GM12878 (cell line): ENCODE data around the gene CDKL5. TPM values are rescaled to one million over a fixed set of nuclear protein-coding genes. Genes with fewer than 3 reads are reported as not detected.

ENCODE experiments used
- ASH2L ChIP-seq: fragments of 300-600, 200-600 bp; sonication (generic); IDR thresholded peaks from 2 replicates; pipeline ENCODE4 v1.6.1; 2017; ENCODE audit warnings: low read depth, mild to moderate bottlenecking, borderline replicate concordance
- ETV6 ChIP-seq, 2 experiments: fragments of 450-650 bp in 1 of 2; IDR thresholded peaks in 1 of 2; conservative IDR thresholded peaks in 1 of 2; 2 replicates each; pipeline ENCODE4 v1.6.1; 2014; ENCODE audit warnings: antibody characterized with exemption in 1 of 2, borderline replicate concordance in 1 of 2, low read depth in 1 of 2, mild to moderate bottlenecking in 1 of 2, moderate library complexity in 1 of 2
- EZH2 ChIP-seq: IDR thresholded peaks from 2 replicates; pipeline ENCODE4 v1.6.1; 2012; ENCODE audit warnings: low read depth, mild to moderate bottlenecking, control low read depth, inconsistent platforms, low read length, borderline replicate concordance; ENCODE audit not compliant: control insufficient read depth
- GABPA ChIP-seq: IDR thresholded peaks from 2 replicates; pipeline ENCODE4 v1.6.1; 2014; ENCODE audit warnings: antibody characterized with exemption, low read depth, mild to moderate bottlenecking, inconsistent platforms
- HDAC2 ChIP-seq: fragments of 200-600 bp; sonication (generic); IDR thresholded peaks from 2 replicates; pipeline ENCODE4 v1.6.1; 2017
- HDAC6 ChIP-seq: fragments of 200-600 bp; sonication (generic); IDR thresholded peaks from one replicate; pipeline ENCODE4 v1.8.0; 2017; ENCODE audit warnings: antibody characterized with exemption; ENCODE audit not compliant: unreplicated experiment
- RBBP5 ChIP-seq: fragments of 200-600 bp; sonication (generic); conservative IDR thresholded peaks from 2 replicates; pipeline ENCODE4 v1.6.1; 2016
- SIN3A ChIP-seq: IDR thresholded peaks from 2 replicates; pipeline ENCODE4 v1.6.1; 2012; ENCODE audit warnings: low read depth, low read length, improper control_type of control experiment
- SPI1 ChIP-seq: IDR thresholded peaks from 2 replicates; pipeline ENCODE4 v1.6.1; 2011; ENCODE audit warnings: low read depth, mild to moderate bottlenecking, low read length, moderate library complexity, borderline replicate concordance; ENCODE audit not compliant: insufficient read depth
- TCF12 ChIP-seq: IDR thresholded peaks from 2 replicates; pipeline ENCODE4 v1.6.1; 2011; ENCODE audit warnings: low read depth, mild to moderate bottlenecking, low read length
- TCF7 ChIP-seq: IDR thresholded peaks from 2 replicates; pipeline ENCODE4 v1.6.1; 2014; ENCODE audit warnings: antibody characterized with exemption, borderline replicate concordance
- polyA plus RNA-seq, 11 experiments: library from polyadenylated mRNA; depleted of rRNA in 4 of 11; unstranded in 6 of 11; stranded (reverse) in 5 of 11; fragments of >200 nt; fragmentation: Nextera tagmentation in 4 of 11; fragmentation: Illumina TruSeq in 1 of 11; extraction: Ambion mirVana in 4 of 11; extraction: Trizol in 1 of 11; gene quantifications; 1 replicate in 1 of 11; 2 replicates in 10 of 11; pipeline versions ENCODE4 v1.2.1 to v1.2.3, GENCODE V29; 2011 to 2016; ENCODE audit warnings: inconsistent platforms in 2 of 11, missing spikeins in 2 of 11, low read depth in 1 of 11
- total RNA-seq, 4 experiments: library from RNA; depleted of rRNA in 3 of 4; stranded (reverse); fragments of >200 nt in 3 of 4; fragmentation: Illumina TruSeq in 1 of 4; extraction: Trizol in 1 of 4; gene quantifications; 2 replicates each; pipeline versions ENCODE4 v1.2.1 to v1.2.3, GENCODE V29; 2013 to 2021
- TF ChIP-seq, protein P1 (sequence below): fragments of 450-650 bp; formaldehyde crosslinking; IDR thresholded peaks from 2 replicates; pipeline ENCODE4 v1.4.0; 2020; ENCODE audit warnings: mild to moderate bottlenecking, moderate library complexity
- TF ChIP-seq, protein P2 (sequence below): fragments of 450-650 bp; IDR thresholded peaks from 2 replicates; pipeline ENCODE4 v1.6.1; 2016; ENCODE audit warnings: mild to moderate bottlenecking
- TF ChIP-seq, protein P3 (sequence below): fragments of 450-650 bp; IDR thresholded peaks from 2 replicates; pipeline ENCODE4 v1.6.1; 2017; ENCODE audit warnings: mild to moderate bottlenecking, moderate library complexity
- TF ChIP-seq, protein P4 (sequence below): fragments of 150-350 bp; IDR thresholded peaks from 2 replicates; pipeline ENCODE4 v1.6.1; 2014; ENCODE audit warnings: mild to moderate bottlenecking, low read depth, low read length

The CDKL5 gene
- total and polyA plus RNA-seq, 10 of the 15 experiments (the other 5 are each of a cell fraction or from before 2014, with no cell fraction given), result 1.4 to 14.5 (median 6.3) TPM

DNA sequence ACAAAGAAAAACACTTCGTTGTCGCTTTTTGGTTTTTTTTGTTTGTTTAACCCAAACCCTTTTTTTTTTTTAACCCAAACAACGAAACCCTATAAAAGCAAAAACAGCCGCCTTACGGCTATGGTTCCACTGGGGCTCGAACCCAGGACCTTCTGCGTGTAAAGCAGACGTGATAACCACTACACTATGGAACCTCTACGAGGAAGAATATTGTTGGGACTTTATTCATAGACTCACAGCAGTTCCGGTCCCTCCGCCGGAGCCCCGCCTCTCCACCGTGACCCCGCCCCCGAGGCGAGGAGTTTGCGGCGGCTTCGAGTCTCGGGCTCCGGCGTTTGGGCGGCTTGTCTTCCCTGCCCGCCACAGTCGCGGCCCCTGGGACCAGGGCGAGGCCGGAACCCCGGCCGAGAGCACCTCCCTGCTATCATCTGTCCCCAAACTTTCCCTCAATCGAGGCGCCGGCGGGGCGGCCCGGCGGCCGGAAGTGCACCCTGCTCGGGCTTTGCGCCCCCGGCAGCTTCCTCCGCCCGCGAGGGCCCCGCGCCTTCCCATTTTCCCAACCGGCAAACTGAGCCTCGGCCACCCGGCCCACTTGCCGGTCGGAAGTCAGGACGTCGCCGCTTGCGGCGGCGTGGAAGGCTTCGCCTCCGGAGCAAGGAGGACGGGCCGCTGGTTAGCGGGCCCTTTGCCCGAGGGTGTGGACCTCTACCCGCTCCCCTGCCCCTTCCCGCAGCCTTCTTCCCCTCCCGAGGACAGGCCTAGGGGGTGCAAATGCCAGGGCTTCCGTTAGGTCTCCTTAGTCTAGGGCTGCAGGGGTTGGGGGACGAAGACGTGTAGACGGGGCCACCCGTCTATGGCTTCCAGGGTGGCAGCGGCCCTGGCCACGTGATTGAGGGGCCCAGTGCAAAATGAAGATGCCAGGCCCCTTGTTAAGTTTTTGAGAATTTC, 249.7 kb downstream of the CDKL5 start (continued):
- no peak for TF ChIP-seq SIN3A
- TF ChIP-seq, protein P1, sequence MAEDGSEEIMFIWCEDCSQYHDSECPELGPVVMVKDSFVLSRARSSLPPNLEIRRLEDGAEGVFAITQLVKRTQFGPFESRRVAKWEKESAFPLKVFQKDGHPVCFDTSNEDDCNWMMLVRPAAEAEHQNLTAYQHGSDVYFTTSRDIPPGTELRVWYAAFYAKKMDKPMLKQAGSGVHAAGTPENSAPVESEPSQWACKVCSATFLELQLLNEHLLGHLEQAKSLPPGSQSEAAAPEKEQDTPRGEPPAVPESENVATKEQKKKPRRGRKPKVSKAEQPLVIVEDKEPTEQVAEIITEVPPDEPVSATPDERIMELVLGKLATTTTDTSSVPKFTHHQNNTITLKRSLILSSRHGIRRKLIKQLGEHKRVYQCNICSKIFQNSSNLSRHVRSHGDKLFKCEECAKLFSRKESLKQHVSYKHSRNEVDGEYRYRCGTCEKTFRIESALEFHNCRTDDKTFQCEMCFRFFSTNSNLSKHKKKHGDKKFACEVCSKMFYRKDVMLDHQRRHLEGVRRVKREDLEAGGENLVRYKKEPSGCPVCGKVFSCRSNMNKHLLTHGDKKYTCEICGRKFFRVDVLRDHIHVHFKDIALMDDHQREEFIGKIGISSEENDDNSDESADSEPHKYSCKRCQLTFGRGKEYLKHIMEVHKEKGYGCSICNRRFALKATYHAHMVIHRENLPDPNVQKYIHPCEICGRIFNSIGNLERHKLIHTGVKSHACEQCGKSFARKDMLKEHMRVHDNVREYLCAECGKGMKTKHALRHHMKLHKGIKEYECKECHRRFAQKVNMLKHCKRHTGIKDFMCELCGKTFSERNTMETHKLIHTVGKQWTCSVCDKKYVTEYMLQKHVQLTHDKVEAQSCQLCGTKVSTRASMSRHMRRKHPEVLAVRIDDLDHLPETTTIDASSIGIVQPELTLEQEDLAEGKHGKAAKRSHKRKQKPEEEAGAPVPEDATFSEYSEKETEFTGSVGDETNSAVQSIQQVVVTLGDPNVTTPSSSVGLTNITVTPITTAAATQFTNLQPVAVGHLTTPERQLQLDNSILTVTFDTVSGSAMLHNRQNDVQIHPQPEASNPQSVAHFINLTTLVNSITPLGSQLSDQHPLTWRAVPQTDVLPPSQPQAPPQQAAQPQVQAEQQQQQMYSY, result no peak
- TF ChIP-seq GABPA, result peak; percentile 61; the same call in 1 of the 2 replicates
- TF ChIP-seq EZH2, result no peak
- TF ChIP-seq ETV6 (conservative IDR thresholded peaks at IDR 0.05 in 1 of 2, IDR thresholded peaks at IDR 0.05 in 1 of 2; ENCODE audit: borderline replicate concordance in 1 of 2, low read depth in 1 of 2), result no peak
- peak; percentile 99 for TF ChIP-seq ASH2L
- TF ChIP-seq, protein P2, sequence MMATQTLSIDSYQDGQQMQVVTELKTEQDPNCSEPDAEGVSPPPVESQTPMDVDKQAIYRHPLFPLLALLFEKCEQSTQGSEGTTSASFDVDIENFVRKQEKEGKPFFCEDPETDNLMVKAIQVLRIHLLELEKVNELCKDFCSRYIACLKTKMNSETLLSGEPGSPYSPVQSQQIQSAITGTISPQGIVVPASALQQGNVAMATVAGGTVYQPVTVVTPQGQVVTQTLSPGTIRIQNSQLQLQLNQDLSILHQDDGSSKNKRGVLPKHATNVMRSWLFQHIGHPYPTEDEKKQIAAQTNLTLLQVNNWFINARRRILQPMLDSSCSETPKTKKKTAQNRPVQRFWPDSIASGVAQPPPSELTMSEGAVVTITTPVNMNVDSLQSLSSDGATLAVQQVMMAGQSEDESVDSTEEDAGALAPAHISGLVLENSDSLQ, result no peak
- TF ChIP-seq, protein P3, sequence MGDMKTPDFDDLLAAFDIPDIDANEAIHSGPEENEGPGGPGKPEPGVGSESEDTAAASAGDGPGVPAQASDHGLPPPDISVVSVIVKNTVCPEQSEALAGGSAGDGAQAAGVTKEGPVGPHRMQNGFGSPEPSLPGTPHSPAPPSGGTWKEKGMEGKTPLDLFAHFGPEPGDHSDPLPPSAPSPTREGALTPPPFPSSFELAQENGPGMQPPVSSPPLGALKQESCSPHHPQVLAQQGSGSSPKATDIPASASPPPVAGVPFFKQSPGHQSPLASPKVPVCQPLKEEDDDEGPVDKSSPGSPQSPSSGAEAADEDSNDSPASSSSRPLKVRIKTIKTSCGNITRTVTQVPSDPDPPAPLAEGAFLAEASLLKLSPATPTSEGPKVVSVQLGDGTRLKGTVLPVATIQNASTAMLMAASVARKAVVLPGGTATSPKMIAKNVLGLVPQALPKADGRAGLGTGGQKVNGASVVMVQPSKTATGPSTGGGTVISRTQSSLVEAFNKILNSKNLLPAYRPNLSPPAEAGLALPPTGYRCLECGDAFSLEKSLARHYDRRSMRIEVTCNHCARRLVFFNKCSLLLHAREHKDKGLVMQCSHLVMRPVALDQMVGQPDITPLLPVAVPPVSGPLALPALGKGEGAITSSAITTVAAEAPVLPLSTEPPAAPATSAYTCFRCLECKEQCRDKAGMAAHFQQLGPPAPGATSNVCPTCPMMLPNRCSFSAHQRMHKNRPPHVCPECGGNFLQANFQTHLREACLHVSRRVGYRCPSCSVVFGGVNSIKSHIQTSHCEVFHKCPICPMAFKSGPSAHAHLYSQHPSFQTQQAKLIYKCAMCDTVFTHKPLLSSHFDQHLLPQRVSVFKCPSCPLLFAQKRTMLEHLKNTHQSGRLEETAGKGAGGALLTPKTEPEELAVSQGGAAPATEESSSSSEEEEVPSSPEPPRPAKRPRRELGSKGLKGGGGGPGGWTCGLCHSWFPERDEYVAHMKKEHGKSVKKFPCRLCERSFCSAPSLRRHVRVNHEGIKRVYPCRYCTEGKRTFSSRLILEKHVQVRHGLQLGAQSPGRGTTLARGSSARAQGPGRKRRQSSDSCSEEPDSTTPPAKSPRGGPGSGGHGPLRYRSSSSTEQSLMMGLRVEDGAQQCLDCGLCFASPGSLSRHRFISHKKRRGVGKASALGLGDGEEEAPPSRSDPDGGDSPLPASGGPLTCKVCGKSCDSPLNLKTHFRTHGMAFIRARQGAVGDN, result peak; percentile 62
- no peak for TF ChIP-seq TCF12
- no peak for TF ChIP-seq HDAC6
- TF ChIP-seq HDAC2, result no peak
- TF ChIP-seq RBBP5, result 0 out of 2 replicates have a peak, but pooled peaks have one; percentile 83
- TF ChIP-seq TCF7, result no peak
- TF ChIP-seq SPI1, result no peak
- TF ChIP-seq, protein P4, sequence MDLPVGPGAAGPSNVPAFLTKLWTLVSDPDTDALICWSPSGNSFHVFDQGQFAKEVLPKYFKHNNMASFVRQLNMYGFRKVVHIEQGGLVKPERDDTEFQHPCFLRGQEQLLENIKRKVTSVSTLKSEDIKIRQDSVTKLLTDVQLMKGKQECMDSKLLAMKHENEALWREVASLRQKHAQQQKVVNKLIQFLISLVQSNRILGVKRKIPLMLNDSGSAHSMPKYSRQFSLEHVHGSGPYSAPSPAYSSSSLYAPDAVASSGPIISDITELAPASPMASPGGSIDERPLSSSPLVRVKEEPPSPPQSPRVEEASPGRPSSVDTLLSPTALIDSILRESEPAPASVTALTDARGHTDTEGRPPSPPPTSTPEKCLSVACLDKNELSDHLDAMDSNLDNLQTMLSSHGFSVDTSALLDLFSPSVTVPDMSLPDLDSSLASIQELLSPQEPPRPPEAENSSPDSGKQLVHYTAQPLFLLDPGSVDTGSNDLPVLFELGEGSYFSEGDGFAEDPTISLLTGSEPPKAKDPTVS, result no peak
